Panc1 (cell line): ENCODE data around the gene ZNF717. TPM values are rescaled to one million over a fixed set of nuclear protein-coding genes. Genes with fewer than 3 reads are reported as not detected.

Experiments used
- ATAC-seq: fragments of 200-7000 bp; cut with Tn5 transposase; 2 replicates; pipeline ENCODE4 v1.9.1; 2020; ENCODE audit warnings: mild to moderate bottlenecking, moderate library complexity
- BruUV-seq: library from RNA; stranded (reverse); fragments of 400-500 nt; replicated peaks from 2 replicates; lab custom pipeline; 2021; lab: Mats Ljungman, UMichigan
- CTCF ChIA-PET: fragments of 300-600 bp; sonication (Branson Sonifier 250); formaldehyde crosslinking; loops from one replicate; lab custom pipeline; 2022; ENCODE audit warnings: antibody characterized with exemption; lab: Charles Lee
- POLR2A ChIA-PET: fragments of 300-600 bp; sonication (Branson Sonifier 250); formaldehyde crosslinking; loops from one replicate; lab custom pipeline; 2022; ENCODE audit warnings: antibody characterized with exemption; lab: Charles Lee
- DNase-seq: peaks from one replicate; pipeline ENCODE4 v3.0.0-alpha.2; 2010; ENCODE audit warnings: low read depth, low spot score
- H3K27ac ChIP-seq: 2 replicates; pipeline ENCODE4 v1.5.1; 2011; ENCODE audit warnings: mild to moderate bottlenecking, low read length, inconsistent platforms
- H3K27me3 ChIP-seq: fragments of 200-500 bp; sonication (Bioruptor generic); 2 replicates; pipeline ENCODE4 v1.6.0; 2014; ENCODE audit warnings: low read length, inconsistent platforms; ENCODE audit not compliant: control insufficient read depth, insufficient read depth
- H3K36me3 ChIP-seq: fragments of 200-500 bp; sonication (Bioruptor generic); 2 replicates; pipeline ENCODE4 v1.5.1; 2014; ENCODE audit warnings: inconsistent platforms, mild to moderate bottlenecking, low read length, moderate library complexity; ENCODE audit not compliant: control insufficient read depth, insufficient read depth
- H3K4me1 ChIP-seq: 2 replicates; pipeline ENCODE4 v1.5.1; 2011; ENCODE audit warnings: inconsistent platforms, mild to moderate bottlenecking, low read length, moderate library complexity; ENCODE audit not compliant: control insufficient read depth, insufficient read depth
- H3K4me3 ChIP-seq, 2 experiments: 2 replicates each; pipeline ENCODE4 v1.5.1; 2011 to 2012; ENCODE audit warnings: low read depth in 2 of 2, low read length in 2 of 2, mild to moderate bottlenecking in 2 of 2, inconsistent platforms in 1 of 2, moderate library complexity in 1 of 2
- H3K9me3 ChIP-seq: fragments of 200-500 bp; sonication (Bioruptor generic); 2 replicates; pipeline ENCODE4 v1.5.1; 2014; ENCODE audit warnings: low read depth, mild to moderate bottlenecking, inconsistent platforms, low read length, moderate library complexity; ENCODE audit not compliant: control insufficient read depth, insufficient read depth
- POLR2AphosphoS5 ChIP-seq: IDR thresholded peaks from 2 replicates; pipeline ENCODE4 v1.6.1; 2012; ENCODE audit warnings: mild to moderate bottlenecking, low read depth, low read length, moderate library complexity
- SIN3A ChIP-seq: IDR thresholded peaks from 2 replicates; pipeline ENCODE4 v1.6.1; 2012; ENCODE audit warnings: low read depth, mild to moderate bottlenecking, low read length, moderate library complexity, borderline replicate concordance; ENCODE audit not compliant: insufficient read depth
- TCF7L2 ChIP-seq: IDR thresholded peaks from 2 replicates; pipeline ENCODE4 v1.6.1; 2011; ENCODE audit warnings: mild to moderate bottlenecking, low read depth, low read length, inconsistent platforms
- in situ Hi-C: cut with HindIII; loops from 2 replicates; pipeline ENCODE4 v1.10.0; 2016; ENCODE audit warnings: low sequenced_read_pairs, low pct_unique_long_range_greater_than_20kb
- intact Hi-C: fragments of 100-400 bp; cut with micrococcal nuclease; formaldehyde crosslinking; loops from one replicate; pipeline ENCODE4 v1.10.0; 2022; ENCODE audit not compliant: unreplicated experiment
- total RNA-seq: library from RNA; stranded (reverse); gene quantifications from one replicate; pipeline ENCODE4 v1.2.1, GENCODE V29; 2021; ENCODE audit not compliant: unreplicated experiment
- TF ChIP-seq, protein P1 (sequence below): fragments of 450-650 bp; IDR thresholded peaks from 2 replicates; pipeline ENCODE4 v1.5.1; 2017; ENCODE audit warnings: mild to moderate bottlenecking
- TF ChIP-seq, protein P2 (sequence below), 2 experiments: IDR thresholded peaks; 2 replicates each; pipeline ENCODE4 v1.6.1; 2011 to 2012; ENCODE audit warnings: low read depth in 2 of 2, control low read depth in 1 of 2, low read length in 1 of 2, mild to moderate bottlenecking in 1 of 2, moderate library complexity in 1 of 2; ENCODE audit not compliant: insufficient read depth in 1 of 2

ZNF717 gene
- total RNA-seq, 1 experiment from 2014 or later: 6.3 TPM

DNA sequence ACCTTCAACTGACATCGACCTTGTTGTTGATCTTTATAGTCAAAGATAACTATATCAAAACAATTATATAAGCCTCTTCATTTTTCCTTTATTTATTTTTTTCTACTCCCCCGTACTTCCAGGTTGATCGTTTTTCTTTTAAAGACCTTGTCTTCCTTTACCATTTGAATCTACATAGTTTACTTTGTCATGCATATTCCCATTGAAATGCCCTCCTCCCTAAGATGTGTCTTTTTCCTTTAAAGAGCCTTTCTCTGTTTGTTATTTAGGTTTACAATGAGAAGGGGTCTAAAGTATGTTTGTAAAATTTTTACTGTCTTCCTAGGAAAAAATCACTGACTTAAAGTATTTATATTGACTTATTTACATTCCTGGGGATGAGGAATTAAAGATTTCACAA lies 29.4 kb upstream of the ZNF717 start:
- BruUV-seq: no TSS peak
- no peaks in the 10 kb centered on the region for H3K9me3 ChIP-seq
- POLR2A ChIA-PET: no interaction called here
- in situ Hi-C loops (no loop called here), intact Hi-C loops (no loop called here)
- H3K36me3 ChIP-seq: no peaks in the 10 kb centered on the region
- CTCF ChIA-PET: no interaction called here
- no peak for ATAC-seq
- H3K27ac ChIP-seq: no peak overlapping the region
- no peak for TF ChIP-seq SIN3A
- no peak for TF ChIP-seq POLR2AphosphoS5
- TF ChIP-seq, protein P1, sequence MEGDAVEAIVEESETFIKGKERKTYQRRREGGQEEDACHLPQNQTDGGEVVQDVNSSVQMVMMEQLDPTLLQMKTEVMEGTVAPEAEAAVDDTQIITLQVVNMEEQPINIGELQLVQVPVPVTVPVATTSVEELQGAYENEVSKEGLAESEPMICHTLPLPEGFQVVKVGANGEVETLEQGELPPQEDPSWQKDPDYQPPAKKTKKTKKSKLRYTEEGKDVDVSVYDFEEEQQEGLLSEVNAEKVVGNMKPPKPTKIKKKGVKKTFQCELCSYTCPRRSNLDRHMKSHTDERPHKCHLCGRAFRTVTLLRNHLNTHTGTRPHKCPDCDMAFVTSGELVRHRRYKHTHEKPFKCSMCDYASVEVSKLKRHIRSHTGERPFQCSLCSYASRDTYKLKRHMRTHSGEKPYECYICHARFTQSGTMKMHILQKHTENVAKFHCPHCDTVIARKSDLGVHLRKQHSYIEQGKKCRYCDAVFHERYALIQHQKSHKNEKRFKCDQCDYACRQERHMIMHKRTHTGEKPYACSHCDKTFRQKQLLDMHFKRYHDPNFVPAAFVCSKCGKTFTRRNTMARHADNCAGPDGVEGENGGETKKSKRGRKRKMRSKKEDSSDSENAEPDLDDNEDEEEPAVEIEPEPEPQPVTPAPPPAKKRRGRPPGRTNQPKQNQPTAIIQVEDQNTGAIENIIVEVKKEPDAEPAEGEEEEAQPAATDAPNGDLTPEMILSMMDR: no peak
- TF ChIP-seq, protein P2, sequence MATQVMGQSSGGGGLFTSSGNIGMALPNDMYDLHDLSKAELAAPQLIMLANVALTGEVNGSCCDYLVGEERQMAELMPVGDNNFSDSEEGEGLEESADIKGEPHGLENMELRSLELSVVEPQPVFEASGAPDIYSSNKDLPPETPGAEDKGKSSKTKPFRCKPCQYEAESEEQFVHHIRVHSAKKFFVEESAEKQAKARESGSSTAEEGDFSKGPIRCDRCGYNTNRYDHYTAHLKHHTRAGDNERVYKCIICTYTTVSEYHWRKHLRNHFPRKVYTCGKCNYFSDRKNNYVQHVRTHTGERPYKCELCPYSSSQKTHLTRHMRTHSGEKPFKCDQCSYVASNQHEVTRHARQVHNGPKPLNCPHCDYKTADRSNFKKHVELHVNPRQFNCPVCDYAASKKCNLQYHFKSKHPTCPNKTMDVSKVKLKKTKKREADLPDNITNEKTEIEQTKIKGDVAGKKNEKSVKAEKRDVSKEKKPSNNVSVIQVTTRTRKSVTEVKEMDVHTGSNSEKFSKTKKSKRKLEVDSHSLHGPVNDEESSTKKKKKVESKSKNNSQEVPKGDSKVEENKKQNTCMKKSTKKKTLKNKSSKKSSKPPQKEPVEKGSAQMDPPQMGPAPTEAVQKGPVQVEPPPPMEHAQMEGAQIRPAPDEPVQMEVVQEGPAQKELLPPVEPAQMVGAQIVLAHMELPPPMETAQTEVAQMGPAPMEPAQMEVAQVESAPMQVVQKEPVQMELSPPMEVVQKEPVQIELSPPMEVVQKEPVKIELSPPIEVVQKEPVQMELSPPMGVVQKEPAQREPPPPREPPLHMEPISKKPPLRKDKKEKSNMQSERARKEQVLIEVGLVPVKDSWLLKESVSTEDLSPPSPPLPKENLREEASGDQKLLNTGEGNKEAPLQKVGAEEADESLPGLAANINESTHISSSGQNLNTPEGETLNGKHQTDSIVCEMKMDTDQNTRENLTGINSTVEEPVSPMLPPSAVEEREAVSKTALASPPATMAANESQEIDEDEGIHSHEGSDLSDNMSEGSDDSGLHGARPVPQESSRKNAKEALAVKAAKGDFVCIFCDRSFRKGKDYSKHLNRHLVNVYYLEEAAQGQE (IDR thresholded peaks at IDR 0.05; ENCODE audit: insufficient read depth in 1 of 2, low read depth in 2 of 2, low read length in 1 of 2): no peak
- TF ChIP-seq TCF7L2: no peak
- DNase-seq: no peak
- H3K27me3 ChIP-seq: no peaks in the 10 kb centered on the region
- H3K4me1 ChIP-seq: no peaks in the 10 kb centered on the region
- no peak overlapping the region for H3K4me3 ChIP-seq

DNA sequence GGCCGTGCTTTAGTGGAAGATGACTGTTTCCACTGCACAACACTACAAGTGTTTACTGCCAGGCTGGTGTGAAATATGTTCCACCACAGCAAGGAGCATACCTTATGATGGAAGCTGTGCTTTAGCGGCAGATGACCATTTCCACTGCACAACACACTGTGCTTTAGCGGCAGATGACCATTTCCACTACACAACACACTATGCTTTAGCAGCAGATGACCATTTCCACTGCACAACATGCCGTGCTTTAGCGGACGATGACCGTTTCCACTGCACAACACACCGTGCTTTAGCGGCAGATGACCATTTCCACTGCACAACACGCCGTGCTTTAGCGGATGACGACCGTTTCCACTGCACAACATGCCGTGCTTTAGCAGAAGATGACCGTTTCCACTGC lies 2.8 kb downstream of the ZNF717 start:
- Histone ChIP-seq H3K27ac (no peak overlapping the region), H3K4me1 (no peaks in the 10 kb centered on the region), H3K9me3 (no peaks in the 10 kb centered on the region), H3K27me3 (no peaks in the 10 kb centered on the region), H3K4me3 (no peak overlapping the region), H3K36me3 (no peaks in the 10 kb centered on the region)
- intact Hi-C loops: no loop called here
- ATAC-seq: no peak
- no peak for DNase-seq
- ChIA-PET POLR2A (no interaction called here), CTCF (no interaction called here)
- in situ Hi-C loops: no loop called here
- TF ChIP-seq, protein P2 (IDR thresholded peaks at IDR 0.05; ENCODE audit: insufficient read depth in 1 of 2, low read depth in 2 of 2, low read length in 1 of 2): no peak
- TF ChIP-seq POLR2AphosphoS5: no peak
- BruUV-seq: no TSS peak
